Activated T-cell treated with anti-CD3 and anti-CD28 coated beads for 48 hours (primary cell): ENCODE data around the gene CDKN2AIP.
"Not testable (repeated sequence)": the region's sequence is repeated elsewhere in the genome, so short reads cannot be mapped to it uniquely, and the experiment has no call there.

Experiments
- DNase-seq: peaks from one replicate; pipeline ENCODE4 v3.0.0-alpha.2; 2020; ENCODE audit warnings: low read depth

Gene CDKN2AIP

GRCh38 chr4:183413234-183414200 lies 30.9 kb upstream of the CDKN2AIP start:
- no peak for DNase-seq

DNA sequence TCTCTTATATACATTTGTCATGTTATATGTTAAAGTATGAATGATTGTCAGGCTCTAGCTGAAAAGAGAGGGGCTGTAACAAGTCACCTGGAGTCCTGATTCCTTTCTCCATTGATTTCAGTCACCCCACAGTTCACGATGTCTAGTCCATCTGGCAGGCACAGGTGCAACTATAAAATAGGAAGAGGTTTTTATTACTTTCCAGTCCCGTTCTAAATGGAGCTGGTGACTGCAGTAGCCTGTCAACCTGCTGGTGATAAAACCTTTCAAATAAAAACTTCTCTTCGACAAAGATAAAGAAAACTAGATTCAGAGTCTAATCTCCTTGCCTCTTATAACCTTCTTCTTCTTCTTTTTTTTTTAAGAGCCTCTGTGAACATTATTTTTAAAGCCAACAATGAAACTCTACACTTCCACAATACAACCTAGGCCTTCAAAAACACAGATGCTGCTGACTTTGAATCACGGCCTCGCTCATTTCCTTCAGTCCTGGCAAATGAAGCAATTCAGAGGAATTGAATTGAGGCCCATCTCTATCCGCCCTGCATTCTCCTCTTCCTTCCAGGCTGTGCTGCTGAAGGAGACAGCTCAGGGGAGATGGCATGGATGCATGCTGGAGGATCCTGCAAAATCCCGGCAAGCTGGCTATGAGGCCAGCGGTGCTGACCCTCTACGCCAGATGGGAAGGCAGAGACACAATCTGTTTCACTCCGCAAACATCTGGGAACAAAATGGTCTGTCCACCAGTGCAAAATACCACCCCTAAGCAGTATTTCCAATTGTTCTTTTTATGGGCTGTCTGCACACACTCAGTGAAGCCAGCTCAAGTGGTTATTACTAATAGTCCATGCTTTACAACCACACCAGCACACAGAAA lies 27.3 kb upstream of the CDKN2AIP start:
- no peak for DNase-seq

DNA sequence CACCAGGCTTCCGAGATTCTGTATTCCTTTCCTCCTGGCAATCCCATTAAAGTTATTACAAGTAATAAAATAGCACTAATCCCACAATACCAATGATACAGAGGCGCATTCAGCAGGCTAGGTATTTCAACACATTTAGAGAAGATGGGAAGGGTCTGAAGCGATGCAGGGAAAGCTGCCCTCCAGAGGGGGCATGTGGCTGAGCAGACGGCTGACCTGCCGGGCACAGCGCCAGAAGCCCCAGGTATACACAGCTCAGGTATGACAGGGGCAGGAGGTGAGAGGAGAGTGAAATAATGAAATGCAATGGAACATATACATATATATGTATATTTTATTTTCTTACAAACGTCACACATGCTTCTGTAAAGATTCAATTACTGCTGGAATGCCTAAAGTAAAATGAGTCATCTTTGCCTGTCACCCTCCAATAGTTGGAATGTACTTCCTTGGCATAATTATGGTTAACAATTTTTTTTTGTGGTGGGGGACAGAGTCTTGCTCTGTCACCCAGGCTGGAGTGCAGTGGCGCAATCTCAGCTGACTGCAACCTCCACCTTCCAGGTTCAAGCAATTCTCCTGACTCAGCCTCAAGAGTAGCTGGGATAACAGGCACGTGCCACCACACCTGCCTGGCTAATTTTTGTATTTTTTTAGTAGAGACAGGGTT lies 21.3 kb upstream of the CDKN2AIP start:
- DNase-seq, result no peak

GRCh38 chr4:183424109-183424744 lies 20.2 kb upstream of the CDKN2AIP start:
- no peak for DNase-seq

GRCh38 chr4:183426507-183426906 lies 17.9 kb upstream of the CDKN2AIP start:
- DNase-seq, result no peak

- DNase-seq, result no peak
These were observed 14.9 kb upstream of the CDKN2AIP start for GRCh38 chr4:183429489-183429888.

- no peak for DNase-seq
These were observed 14.0 kb upstream of the CDKN2AIP start for GRCh38 chr4:183430317-183430993.

GRCh38 chr4:183430994-183431347 lies 13.5 kb upstream of the CDKN2AIP start:
- DNase-seq, result no peak

DNA sequence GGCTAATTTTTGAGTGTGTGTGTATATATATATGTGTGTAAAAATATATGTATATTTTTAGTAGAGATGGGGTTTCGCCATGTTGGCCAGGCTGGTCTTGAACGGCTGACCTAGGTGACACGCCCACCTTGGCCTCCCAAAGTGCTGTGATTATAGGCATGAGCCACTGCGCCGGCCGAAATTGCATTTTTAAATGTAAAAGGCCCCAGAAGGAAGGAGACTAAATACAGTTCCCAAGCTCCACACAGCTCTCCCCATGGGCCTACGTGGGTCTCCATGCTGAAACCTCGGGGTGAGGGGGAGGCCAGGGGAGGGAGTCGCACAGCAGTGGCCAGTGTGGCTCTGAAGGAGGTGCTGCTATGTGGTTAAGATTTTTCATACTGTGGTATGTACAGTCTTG lies 12.8 kb upstream of the CDKN2AIP start:
- no peak for DNase-seq

GRCh38 chr4:183433183-183433582 lies 11.3 kb upstream of the CDKN2AIP start:
- DNase-seq, result not testable (repeated sequence)

DNA sequence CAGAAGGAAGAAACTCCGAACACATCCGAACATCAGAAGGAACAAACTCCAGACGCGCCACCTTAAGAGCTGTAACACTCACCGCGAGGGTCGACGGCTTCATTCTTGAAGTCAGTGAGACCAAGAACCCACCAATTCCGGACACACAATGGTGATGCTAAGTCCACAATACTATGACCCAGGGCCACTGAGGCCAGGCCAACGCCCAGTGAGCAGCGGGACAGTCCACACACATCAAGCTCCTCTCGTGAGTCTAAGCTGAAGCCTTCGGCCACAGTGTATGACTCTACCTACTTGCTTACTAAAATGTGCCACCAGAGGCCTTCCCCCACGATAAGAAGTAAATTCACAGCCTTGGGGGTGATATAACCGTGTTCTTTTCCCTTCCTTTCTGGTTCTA lies 10.2 kb upstream of the CDKN2AIP start:
- DNase-seq, result no peak

DNA sequence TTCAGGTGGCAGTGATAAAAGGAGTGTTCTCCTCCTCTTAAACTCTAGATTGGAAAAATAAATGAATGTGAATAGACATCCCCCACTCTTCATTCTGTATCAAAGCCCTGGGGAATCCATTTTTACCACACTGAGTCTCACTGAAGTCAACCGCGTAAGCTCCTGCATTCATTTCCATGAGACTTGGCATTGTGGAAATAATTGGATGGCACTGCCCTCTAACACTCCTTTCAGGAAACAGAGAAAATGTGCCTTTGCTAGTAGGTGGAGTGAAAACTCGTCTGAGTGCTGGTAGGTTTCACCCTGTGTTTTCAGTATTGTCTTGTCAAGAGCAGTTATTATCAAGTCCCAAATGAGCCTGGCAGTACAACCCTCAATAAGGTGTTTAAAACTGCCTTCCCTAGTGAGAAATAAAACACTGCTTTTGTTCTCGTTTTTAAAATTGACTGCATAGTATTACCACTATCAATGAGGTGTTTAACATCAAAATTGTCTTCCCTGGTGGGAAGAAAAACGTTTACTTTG lies 9.7 kb upstream of the CDKN2AIP start:
- DNase-seq, result no peak

DNA sequence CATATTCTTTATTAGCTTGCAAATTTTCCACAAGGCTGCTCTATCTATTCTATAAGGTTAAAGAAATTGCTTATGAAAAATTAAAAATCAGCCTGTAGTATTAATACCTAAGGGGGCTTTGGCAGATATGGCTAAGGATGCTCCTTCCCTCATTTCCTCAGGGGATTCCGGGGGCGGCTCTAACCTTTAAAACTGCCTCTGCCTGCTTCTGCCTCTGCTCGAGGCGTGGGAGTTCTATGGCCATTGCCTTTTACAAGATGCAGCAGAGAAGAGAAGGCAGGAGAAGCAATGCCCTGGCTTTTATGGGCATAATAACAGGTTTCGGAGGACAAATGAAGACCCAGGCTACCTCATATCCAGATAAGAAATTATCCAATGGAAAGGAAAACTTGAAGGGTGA lies 8.6 kb upstream of the CDKN2AIP start:
- no peak for DNase-seq

- DNase-seq, result no peak
These were observed 8.0 kb upstream of the CDKN2AIP start for GRCh38 chr4:183436417-183436816.

GRCh38 chr4:183437452-183437851 lies 7.0 kb upstream of the CDKN2AIP start:
- no peak for DNase-seq

DNA sequence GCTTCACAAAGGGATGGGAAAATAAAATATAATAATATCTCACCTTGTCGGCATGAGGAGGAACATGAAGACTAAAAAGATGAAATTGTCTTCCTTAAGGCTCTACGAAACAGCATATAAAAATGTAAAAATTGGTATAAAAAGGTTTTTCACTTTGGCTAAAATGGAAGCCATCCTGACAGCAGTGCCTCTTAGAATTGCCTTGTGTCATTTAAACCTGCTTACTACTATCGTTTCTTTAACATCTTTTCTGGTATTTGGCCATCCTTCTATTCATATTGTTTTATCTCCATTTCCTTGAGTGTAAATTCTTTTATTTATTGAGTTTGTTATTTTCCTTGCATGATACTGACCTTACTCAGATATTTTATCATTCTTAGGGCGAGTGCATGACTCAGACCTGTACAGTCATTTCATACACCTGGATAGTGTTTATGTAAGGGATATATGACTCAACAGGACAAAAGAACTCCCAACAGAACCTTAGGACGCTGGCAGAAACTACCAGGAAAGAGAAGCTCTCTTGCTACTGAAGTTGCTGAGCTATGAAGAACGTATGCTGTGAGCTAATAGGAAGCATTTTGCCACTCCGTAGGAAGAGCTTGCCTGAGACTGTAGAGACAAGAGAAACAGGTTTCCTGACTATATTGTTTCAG lies 5.8 kb upstream of the CDKN2AIP start:
- DNase-seq, result no peak

DNA sequence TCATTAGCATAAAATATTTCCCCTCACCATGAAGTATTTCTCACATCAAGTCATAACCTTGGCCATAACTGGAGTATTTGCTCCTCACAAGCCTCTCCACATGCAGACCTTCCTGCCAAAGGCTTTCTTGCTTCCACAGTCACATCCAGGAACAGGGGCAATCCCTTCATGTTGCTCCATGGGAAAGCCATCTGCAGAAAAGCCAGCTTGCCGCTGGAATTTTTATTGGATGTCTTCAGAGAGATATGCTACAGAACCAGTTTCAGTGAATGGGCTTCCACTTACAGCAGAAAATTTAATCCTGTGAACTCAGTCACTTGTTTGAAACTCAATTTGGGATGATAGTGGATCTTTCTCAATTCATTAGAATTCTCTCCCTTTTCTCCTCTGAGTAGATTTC lies 3.2 kb upstream of the CDKN2AIP start:
- no peak for DNase-seq

DNA sequence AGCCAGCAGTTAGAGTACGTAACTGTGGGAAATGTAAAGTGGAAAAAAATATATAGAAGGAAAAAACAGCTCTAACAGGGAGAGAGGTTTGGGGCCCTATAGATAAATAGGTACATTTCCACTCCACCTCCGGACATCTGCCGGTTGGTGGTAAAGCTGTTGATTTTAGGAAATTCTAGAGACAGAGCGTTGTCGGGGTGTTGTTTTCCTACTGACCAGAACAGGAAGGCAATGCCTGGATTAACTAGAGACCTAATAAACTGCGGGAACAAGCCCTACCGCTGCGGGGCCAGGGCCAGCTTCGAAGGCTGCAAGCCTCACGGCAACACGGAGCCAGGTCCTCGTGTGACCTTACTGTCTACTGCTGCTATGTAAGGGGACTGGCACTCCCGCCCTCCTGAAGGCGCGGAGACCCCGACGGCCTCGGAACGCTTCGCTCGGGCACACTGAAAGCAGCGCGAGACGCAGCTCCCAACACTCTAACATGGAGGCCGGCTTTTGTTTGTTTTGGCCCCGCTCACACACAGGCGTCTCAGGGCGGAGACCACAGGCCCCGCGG lies 702 bp upstream of the CDKN2AIP start:
- DNase-seq, result no peak

GRCh38 chr4:183445097-183445428 lies 627 bp downstream of the CDKN2AIP start:
- DNase-seq, result no peak

DNA sequence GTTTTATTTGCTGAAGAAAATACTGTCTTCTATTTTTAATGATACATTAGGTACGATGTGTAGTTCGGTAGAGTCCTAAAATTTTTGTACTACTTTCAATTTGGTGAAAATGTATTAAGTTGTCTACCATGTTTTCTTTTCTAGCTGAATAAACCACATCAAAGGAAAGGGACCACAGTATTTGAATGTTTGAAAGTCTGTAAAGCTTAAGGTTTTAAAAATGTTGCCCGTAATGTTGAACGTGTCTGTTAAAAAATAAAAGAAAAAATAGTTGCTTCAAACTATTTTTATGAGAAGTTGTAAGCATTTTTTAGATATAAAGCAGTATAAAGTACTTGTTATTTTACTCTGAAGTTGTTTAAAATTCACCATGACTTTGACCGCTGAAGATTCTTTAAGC lies 3.2 kb downstream of the CDKN2AIP start:
- no peak for DNase-seq
